GM21723 (cell line): ENCODE data around the gene SF3B1.
"Not testable (repeated sequence)": the region's sequence is repeated elsewhere in the genome, so short reads cannot be mapped to it uniquely, and the experiment has no call there.

Source experiments
- ATAC-seq: cut with Tn5 transposase; IDR thresholded peaks from one replicate; pipeline ENCODE4 v1.9.1; 2021; ENCODE audit warnings: mild to moderate bottlenecking, moderate library complexity; ENCODE audit not compliant: unreplicated experiment

The SF3B1 gene

DNA sequence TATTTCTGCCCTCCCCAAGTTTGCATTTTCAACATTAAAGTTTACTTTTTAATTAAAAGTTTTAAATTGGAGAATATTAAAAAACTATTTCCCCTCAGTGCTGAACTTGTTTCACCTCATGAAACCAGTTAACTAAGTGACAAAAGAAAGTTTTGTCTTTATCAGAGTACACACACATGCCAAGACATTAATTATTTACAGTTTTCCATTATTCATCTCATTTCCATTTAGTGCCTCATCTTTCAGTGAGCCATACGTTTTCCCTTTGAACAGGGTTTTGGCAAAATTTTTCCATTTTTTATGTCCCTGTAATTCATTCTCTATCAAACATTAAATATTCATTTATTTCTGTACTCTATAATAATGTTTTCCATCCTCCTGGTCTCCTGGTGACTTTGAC is 53.2 kb downstream of the SF3B1 start:
- no peak for ATAC-seq

GRCh38 chr2:197379918-197380309 is 54.9 kb downstream of the SF3B1 start:
- ATAC-seq = not testable (repeated sequence)

GRCh38 chr2:197379308-197379917 is 55.4 kb downstream of the SF3B1 start:
- not testable (repeated sequence) for ATAC-seq

- ATAC-seq = no peak
Measured at GRCh38 chr2:197378494-197379307, 56.1 kb downstream of the SF3B1 start.

DNA sequence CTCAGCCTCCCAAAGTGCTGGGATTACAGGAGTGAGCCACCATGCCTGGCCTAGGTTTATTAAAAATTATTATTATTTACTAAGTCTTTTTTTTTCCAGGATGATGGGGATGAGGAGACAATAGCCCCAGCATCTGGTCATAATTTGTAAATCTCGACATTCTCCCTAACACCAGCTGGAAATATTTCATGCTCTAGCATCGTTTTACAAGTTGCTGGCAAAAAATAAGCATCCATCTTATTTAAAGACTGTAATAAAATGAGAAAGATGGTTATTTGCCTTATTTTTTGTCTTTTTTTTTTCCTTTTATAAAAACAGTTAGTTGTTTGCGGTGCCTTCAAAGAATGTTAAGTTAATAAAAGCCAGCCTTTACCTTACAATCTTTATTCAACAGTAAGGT is 56.7 kb downstream of the SF3B1 start:
- ATAC-seq = no peak

DNA sequence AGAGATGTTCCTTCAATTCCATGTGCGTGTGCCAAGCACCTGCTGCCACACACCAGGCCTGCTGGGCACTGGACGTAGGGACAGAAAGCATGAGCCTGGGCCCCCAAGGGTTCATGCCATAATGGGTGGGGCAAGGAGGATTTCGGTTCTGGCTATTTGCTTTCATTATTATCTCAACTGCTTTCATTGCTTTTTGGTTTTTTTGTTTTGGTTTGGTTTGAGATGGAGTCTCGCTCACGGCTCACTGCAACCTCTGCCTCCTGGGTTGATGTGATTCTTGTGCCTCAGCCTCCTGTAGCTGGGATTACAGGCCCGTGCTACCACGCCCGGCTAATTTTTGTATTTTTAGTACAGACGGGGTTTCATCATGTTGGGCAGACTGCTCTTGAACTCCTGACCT is 57.2 kb downstream of the SF3B1 start:
- ATAC-seq = no peak

DNA sequence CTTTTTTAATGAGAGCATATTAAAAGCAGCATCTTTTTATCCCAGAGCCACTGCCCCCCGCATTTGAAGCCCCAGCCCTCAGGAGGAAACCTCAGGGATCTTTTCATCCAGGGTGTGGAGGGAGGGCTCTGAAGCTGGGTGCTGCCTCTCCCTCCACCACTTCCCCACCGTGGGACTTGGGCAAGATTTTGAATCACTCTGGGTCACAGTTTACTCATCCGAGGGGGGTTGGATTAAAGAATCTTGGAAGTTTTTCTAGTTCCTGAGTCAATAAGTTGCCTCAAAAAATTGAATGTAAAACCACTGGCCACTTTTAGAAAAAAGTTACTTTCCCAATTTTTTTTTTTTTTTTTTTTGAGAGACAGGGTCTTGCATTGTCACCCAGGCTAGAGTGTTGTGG is 62.2 kb downstream of the SF3B1 start:
- no peak for ATAC-seq

DNA sequence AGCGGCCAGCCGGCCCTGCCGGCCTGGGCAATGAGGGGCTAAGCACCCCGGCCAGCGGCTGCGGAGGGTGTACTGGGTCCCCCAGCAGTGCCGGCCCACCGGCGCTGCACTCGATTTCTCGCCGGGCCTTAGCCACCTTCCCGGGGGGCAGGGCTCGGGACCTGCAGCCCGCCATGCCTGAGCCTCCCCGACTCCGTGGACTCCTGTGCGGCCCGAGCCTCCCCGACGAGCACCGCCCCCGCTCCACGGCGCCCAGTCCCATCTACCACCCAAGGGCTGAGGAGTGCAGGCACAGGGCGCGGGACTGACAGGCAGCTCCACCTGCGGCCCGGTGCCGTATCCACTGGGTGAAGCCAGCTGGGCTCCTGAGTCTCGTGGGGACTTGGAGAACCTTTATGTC is 64.2 kb downstream of the SF3B1 start:
- ATAC-seq = not testable (repeated sequence)

DNA sequence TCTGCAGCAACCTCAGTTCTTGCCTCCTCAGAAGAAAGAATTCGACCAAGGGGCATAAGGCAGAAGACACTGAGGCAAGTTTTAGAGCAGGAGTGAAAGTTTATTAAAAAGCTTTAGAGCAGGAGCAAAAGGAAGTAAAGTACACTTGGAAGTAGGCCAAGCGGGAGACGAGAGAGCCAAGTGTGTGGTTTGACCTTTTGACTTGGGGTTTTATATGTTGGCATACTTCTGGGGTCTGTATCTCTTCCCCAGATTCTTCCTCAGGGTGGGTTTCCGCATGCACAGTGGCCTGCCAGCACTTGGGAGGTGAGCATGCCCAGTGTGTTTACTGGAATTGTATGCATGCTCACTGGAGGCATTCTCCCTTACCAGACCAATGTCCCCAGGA is 64.9 kb downstream of the SF3B1 start:
- ATAC-seq = no peak

DNA sequence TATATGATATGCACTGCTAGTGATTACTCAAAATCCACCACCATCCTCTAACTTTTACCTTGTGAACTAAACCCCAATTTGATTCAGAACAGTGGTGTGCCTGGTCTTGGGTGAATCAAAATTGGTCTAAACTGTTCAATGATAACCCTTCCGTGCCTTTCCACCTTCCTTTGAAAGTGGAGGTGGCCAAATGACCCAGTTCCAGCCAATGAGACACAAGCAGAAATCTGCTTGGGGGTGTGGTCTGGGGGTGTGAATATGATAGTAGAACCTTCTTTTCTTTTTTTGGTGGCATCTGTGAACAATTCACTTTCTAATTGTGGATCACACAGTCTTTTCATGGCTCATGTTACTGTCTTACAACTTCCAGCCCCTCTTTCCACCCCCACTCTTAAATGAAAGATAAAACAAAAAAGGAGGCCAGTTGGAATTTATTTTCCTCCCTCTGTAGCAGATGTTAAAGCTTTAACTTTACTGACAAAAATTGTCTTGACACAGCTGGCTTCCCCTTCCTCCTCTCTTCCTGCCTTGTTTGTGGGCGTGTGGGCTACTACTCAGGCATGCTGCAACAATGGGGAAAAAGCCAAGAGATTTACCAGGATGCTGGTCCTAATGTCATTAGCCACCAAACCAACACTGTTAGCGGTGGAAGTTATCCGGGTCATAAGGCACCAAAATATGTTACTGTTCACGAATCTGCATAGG is 65.4 kb downstream of the SF3B1 start:
- no peak for ATAC-seq

GRCh38 chr2:197368412-197368811 is 66.4 kb downstream of the SF3B1 start:
- no peak for ATAC-seq

GRCh38 chr2:197363998-197364397 is 70.8 kb downstream of the SF3B1 start:
- ATAC-seq = no peak

DNA sequence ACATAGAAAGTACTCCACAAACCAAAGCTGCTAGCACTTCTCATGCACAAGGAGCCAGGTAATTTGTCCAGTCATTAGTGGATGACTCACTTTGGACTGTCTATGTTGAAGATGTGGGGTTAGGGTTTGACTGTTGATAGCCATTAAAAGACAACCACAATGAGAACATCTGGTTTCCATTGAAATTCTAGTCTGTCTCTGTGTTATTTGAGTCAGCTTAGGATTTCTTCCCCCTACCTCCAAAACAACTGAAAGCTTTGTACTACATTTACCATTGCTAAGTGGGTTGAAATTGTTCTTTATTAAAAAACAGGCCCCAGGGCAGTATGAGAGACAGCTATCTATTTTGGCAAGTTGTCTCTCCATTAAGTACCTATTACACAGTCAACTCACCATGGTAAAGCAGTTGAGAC is 74.1 kb downstream of the SF3B1 start:
- no peak for ATAC-seq

DNA sequence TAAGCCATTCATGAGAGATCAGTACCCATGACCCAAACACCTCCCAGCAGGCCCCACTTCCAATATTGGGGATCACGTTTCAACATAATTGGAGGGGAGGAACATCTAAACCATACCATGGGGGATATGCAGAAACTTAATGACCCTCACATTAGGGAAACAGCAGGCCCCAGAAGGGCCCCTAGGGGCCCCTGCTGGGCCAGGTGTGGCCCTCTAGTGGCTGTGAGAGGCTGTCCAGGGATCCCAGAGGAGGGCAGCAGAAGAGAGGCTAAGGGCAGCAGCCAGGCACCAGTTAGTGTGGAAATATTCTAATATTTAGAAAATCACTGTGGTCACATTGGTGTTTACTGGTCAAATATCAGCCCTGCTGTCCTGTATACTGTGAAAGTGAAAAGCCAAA is 75.0 kb downstream of the SF3B1 start:
- ATAC-seq = no peak

DNA sequence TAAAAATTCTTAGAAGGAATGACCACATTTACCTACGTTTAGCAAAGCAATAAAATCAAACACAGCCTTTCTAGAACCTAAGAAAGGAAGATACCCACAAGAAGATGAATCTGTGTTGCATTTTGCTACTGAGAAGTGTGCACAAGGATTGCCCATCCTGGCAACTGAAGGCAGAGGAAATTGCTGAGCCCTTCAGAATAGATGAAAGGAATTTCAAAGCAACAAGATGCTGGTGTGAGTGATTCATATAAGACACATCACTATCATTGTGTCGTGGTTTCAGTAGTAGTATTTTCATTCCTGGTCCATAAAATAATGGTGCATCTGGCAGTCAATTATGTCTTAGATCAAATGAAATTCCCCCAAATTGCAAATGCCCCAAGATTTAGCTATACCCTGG is 75.9 kb downstream of the SF3B1 start:
- ATAC-seq = no peak

DNA sequence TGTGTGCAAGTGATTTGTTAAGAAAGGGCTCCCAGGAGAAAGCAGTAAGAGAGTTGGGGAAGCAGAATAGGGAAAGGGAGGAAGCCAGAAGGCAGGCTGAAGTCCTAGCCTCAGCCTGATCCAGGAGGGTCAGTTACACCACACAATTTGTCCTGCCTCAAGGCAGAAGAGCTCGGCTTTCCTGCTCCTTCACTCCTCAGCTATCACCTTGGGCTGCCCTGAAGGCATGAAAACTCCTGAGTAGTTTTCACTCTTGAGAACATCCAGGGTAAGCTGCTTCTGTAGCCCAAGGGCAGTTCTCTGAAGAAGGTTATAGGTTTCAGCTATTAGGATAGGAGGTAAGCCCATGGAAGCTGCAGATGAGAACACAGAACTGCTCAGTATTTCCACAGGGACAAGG is 76.8 kb downstream of the SF3B1 start:
- no peak for ATAC-seq

- no peak for ATAC-seq
Measured at GRCh38 chr2:197356136-197356535, 78.7 kb downstream of the SF3B1 start.

- no peak for ATAC-seq
Measured at GRCh38 chr2:197354169-197354558, 80.7 kb downstream of the SF3B1 start.

DNA sequence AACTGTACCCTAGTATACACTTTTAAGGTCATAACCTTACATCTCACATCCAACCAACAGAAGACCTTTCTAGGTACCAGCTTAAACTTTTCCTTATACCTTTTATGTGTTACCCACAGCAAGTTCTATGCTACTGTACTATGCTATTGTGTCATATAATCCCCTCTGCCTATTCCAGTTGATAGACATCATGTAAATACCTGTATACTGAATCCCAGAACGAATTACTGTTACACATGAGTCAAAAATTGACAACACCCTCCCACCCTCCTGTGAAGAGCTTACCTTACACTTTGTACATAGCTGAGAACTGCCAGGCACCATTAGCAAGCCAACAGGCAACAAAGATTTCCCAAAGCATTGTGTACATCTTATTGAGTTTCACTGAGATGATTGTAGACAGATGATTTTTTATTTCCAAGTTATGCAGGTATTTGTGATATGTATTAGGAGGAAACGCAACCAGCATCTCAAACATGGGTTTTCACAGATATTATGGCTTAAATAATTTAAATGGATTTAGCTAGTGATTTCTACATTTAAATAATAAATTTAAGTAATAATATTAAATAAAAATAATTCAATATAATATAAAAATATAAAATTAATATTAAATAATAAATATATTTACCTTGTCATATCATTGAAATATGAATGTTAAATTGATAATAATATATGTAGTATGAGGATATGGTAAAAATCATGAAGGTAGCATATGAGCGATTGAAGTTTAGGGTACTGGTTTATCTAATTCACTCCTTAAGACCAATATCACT is 81.2 kb downstream of the SF3B1 start:
- no peak for ATAC-seq

DNA sequence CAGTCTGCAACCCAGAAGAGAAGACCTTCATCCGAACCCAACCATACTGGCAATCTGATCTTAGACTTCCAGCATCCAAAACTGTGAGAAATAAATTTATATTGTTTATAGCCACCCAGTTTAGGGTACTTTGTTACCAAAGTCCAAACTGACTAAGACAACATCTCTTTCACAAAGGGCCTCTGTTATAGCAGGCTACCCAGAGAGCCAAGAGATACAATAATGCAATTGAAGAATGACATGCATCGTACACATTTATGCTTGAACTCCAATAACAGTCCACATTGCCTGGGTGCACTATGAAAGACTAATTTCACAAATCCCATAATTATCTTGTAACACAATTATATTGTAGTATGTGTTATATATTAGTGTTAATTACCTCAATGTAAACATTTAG is 85.1 kb downstream of the SF3B1 start:
- ATAC-seq = no peak

- no peak for ATAC-seq
Measured at GRCh38 chr2:197348721-197349360, 86.0 kb downstream of the SF3B1 start.
